ENCODE data around the gene KMT2A. TPM values are rescaled to one million over a fixed set of nuclear protein-coding genes. Genes with fewer than 3 reads are reported as not detected.

Gene KMT2A
- total RNA-seq, 1 experiment from 2014 or later = 52.0 TPM

- Mint-ChIP-seq H3K27me3 (ENCODE audit: insufficient read depth, unreplicated experiment) (no peaks in the 10 kb centered on the region), H3K27ac (ENCODE audit: low read depth, unreplicated experiment) (no peak overlapping the region), H3K36me3 (ENCODE audit: insufficient read depth, unreplicated experiment) (peaks cover 7% of the 10 kb centered on the region), H3K9me3 (ENCODE audit: unreplicated experiment) (no peaks in the 10 kb centered on the region), H3K4me3 (ENCODE audit: unreplicated experiment) (peak overlapping the region; percentile 38), H3K4me1 (ENCODE audit: insufficient read depth, unreplicated experiment) (peaks cover 20% of the 10 kb centered on the region)
- CTCF ChIA-PET = interaction anchor here (0.6 kb wide), 1 partner anchor 49 kb away, joined by 3 read pairs; no protein-coding TSS in a partner anchor
- intact Hi-C loops (cut with micrococcal nuclease) = no loop called here
- POLR2A ChIA-PET = interaction anchor here (0.6 to 4.3 kb wide), 9 partner anchors 11 to 548 kb away, joined by 3 to 28 read pairs (median 4); no protein-coding TSS in a partner anchor
- TF ChIP-seq CTCF (IDR thresholded peaks at IDR 0.05; ENCODE audit: unreplicated experiment) = no peak
- no peak for DNase-seq (ENCODE audit: unreplicated experiment)
- BruUV-seq (replicated peaks) = no TSS peak
Measured at GRCh38 chr11:118574636-118575035, 138.3 kb downstream of the KMT2A start.

Other genes with a start within 250 kb of the KMT2A start
- 0.10 TPM in 1 of 2 replicates, not detected in the other for gene JAML, start 211.5 kb upstream of the KMT2A start, total RNA-seq (2022)
- 11.9 and 17.7 TPM in 2 replicates for gene MPZL3, start 184.1 kb upstream of the KMT2A start, total RNA-seq (2022)
- 7.0 and 13.7 TPM in 2 replicates for gene MPZL2, start 172.2 kb upstream of the KMT2A start, total RNA-seq (2022)
- gene CD3E, start 131.8 kb upstream of the KMT2A start, total RNA-seq (2022) = not detected in 2 replicates
- gene CD3D, start 93.8 kb upstream of the KMT2A start, total RNA-seq (2022) = not detected in 2 replicates
- gene CD3G, start 92.1 kb upstream of the KMT2A start, total RNA-seq (2022) = not detected in 2 replicates
- 41.0 and 47.7 TPM in 2 replicates for gene UBE4A, start 76.9 kb upstream of the KMT2A start, total RNA-seq (2022)
- gene ATP5MG, start 34.9 kb upstream of the KMT2A start, total RNA-seq (2022) = 197 and 210 TPM in 2 replicates
- 0.52 and 0.63 TPM in 2 replicates for gene TTC36, start 91.0 kb downstream of the KMT2A start, total RNA-seq (2022)
- 0.79 and 0.91 TPM in 2 replicates for gene TMEM25, start 94.7 kb downstream of the KMT2A start, total RNA-seq (2022)
- gene IFT46, start 129.4 kb downstream of the KMT2A start, total RNA-seq (2022) = 21.3 and 24.3 TPM in 2 replicates
- gene ARCN1, start 135.9 kb downstream of the KMT2A start, total RNA-seq (2022) = 157 and 164 TPM in 2 replicates
- gene PHLDB1, start 171.1 kb downstream of the KMT2A start, total RNA-seq (2022) = 31.1 and 36.2 TPM in 2 replicates
- gene TREH, start 243.2 kb downstream of the KMT2A start, total RNA-seq (2022) = not detected in 2 replicates

Data from MCF 10A (cell line).